WTC11 (cell line): ENCODE results near the gene PRKN. TPM values are rescaled to one million over a fixed set of nuclear protein-coding genes. Genes with fewer than 3 reads are reported as not detected.

Experiments
- ATAC-seq: fragments of 200-7000 bp; cut with Tn5 transposase; 2 replicates; pipeline ENCODE4 v1.10.0; 2021; ENCODE audit warnings: mild to moderate bottlenecking, moderate library complexity
- CTCF ChIA-PET: fragments of 300-600 bp; sonication (Branson Sonifier 250); formaldehyde crosslinking; loops from one replicate; lab custom pipeline; 2021; ENCODE audit warnings: antibody characterized with exemption; lab: Charles Lee
- POLR2A ChIA-PET: fragments of 350-600 bp; sonication (Branson Sonifier 250); formaldehyde crosslinking; loops from one replicate; lab custom pipeline; 2021; ENCODE audit warnings: antibody characterized with exemption; lab: Charles Lee
- DNase-seq: peaks from one replicate; pipeline ENCODE4 v3.0.0; 2021; ENCODE audit warnings: low spot score
- H3K27ac Mint-ChIP-seq: 2 replicates; pipeline ENCODE4 v1.8.0; 2021; ENCODE audit warnings: mixed read lengths
- H3K27me3 Mint-ChIP-seq: 2 replicates; pipeline ENCODE4 v1.8.0; 2021; ENCODE audit warnings: low read depth, mild to moderate bottlenecking, moderate library complexity, mixed read lengths
- H3K36me3 Mint-ChIP-seq: 2 replicates; pipeline ENCODE4 v1.8.0; 2021; ENCODE audit warnings: mixed read lengths
- H3K4me1 Mint-ChIP-seq: 2 replicates; pipeline ENCODE4 v1.8.0; 2022; ENCODE audit warnings: mixed read lengths
- H3K4me3 Mint-ChIP-seq: 2 replicates; pipeline ENCODE4 v1.8.0; 2021; ENCODE audit warnings: mild to moderate bottlenecking, moderate library complexity, mixed read lengths
- H3K9me3 Mint-ChIP-seq: 2 replicates; pipeline ENCODE4 v1.8.0; 2021; ENCODE audit warnings: mixed read lengths
- ATF1 ChIP-seq: sonication (generic); formaldehyde crosslinking; IDR thresholded peaks from 2 replicates; pipeline ENCODE4 v1.8.1; 2023; ENCODE audit warnings: mild to moderate bottlenecking, moderate library complexity, missing genetic modification reagents
- ATF2 ChIP-seq: sonication (generic); formaldehyde crosslinking; IDR thresholded peaks from 2 replicates; pipeline ENCODE4 v1.8.1; 2022; ENCODE audit warnings: low read depth, missing genetic modification reagents, borderline replicate concordance
- CREM ChIP-seq: sonication (generic); formaldehyde crosslinking; IDR thresholded peaks from 2 replicates; pipeline ENCODE4 v1.8.1; 2022; ENCODE audit warnings: mild to moderate bottlenecking, missing genetic modification reagents, moderate library complexity
- ETV6 ChIP-seq: sonication (generic); formaldehyde crosslinking; IDR thresholded peaks from 2 replicates; pipeline ENCODE4 v1.8.1; 2022; ENCODE audit warnings: mild to moderate bottlenecking, missing genetic modification reagents
- FOXP4 ChIP-seq: sonication (generic); formaldehyde crosslinking; IDR thresholded peaks from 2 replicates; pipeline ENCODE4 v1.8.0; 2022; ENCODE audit warnings: mild to moderate bottlenecking, missing genetic modification reagents
- GABPB1 ChIP-seq: sonication (generic); formaldehyde crosslinking; IDR thresholded peaks from 2 replicates; pipeline ENCODE4 v1.8.1; 2023; ENCODE audit warnings: mild to moderate bottlenecking, missing genetic modification reagents
- GRHL2 ChIP-seq: fragments of 250-450 bp; sonication (Bioruptor Pico); IDR thresholded peaks from 2 replicates; pipeline ENCODE4 v1.8.0; 2022; ENCODE audit warnings: mild to moderate bottlenecking, moderate library complexity; ENCODE audit not compliant: insufficient replicate concordance, severe bottlenecking
- GTF2I ChIP-seq: fragments of 250-450 bp; sonication (Bioruptor Pico); conservative IDR thresholded peaks from 2 replicates; pipeline ENCODE4 v1.4.0; 2021; ENCODE audit warnings: mild to moderate bottlenecking
- NFE2L1 ChIP-seq: sonication (generic); formaldehyde crosslinking; IDR thresholded peaks from 2 replicates; pipeline ENCODE4 v1.8.1; 2023; ENCODE audit warnings: missing genetic modification reagents
- PRDM15 ChIP-seq: sonication (generic); formaldehyde crosslinking; IDR thresholded peaks from 2 replicates; pipeline ENCODE4 v1.8.0; 2022; ENCODE audit warnings: missing genetic modification reagents
- PRRX2 ChIP-seq: fragments of 250-450 bp; sonication (Bioruptor Pico); IDR thresholded peaks from 2 replicates; pipeline ENCODE4 v1.8.0; 2021; ENCODE audit warnings: mild to moderate bottlenecking
- TEAD4 ChIP-seq: sonication (generic); formaldehyde crosslinking; IDR thresholded peaks from 2 replicates; pipeline ENCODE4 v1.8.0; 2022; ENCODE audit warnings: mild to moderate bottlenecking, missing genetic modification reagents
- TP53 ChIP-seq: sonication (generic); formaldehyde crosslinking; IDR thresholded peaks from 2 replicates; pipeline ENCODE4 v1.8.1; 2023; ENCODE audit warnings: mild to moderate bottlenecking, missing genetic modification reagents
- ZNF219 ChIP-seq: sonication (generic); formaldehyde crosslinking; IDR thresholded peaks from 2 replicates; pipeline ENCODE4 v1.8.0; 2023; ENCODE audit warnings: missing genetic modification reagents, mild to moderate bottlenecking, borderline replicate concordance
- ZNF263 ChIP-seq: sonication (generic); formaldehyde crosslinking; IDR thresholded peaks from 2 replicates; pipeline ENCODE4 v1.8.1; 2022; ENCODE audit warnings: low read depth, mild to moderate bottlenecking, moderate library complexity, missing genetic modification reagents
- ZNF317 ChIP-seq: sonication (generic); formaldehyde crosslinking; IDR thresholded peaks from 2 replicates; pipeline ENCODE4 v1.8.1; 2023; ENCODE audit warnings: low read depth, mild to moderate bottlenecking, moderate library complexity, missing genetic modification reagents, borderline replicate concordance
- ZNF416 ChIP-seq: fragments of 250-450 bp; sonication (Bioruptor Pico); IDR thresholded peaks from 2 replicates; pipeline ENCODE4 v1.9.0; 2021; ENCODE audit warnings: mild to moderate bottlenecking, inconsistent platforms
- ZNF671 ChIP-seq: fragments of 250-450 bp; sonication (Bioruptor Pico); IDR thresholded peaks from 2 replicates; pipeline ENCODE4 v1.8.0; 2021; ENCODE audit warnings: mild to moderate bottlenecking
- total RNA-seq: library from RNA; stranded (reverse); gene quantifications from 3 replicates; pipeline ENCODE4 v1.2.3, GENCODE V29; 2021
- TF ChIP-seq, protein P1 (sequence below): sonication (generic); formaldehyde crosslinking; conservative IDR thresholded peaks from 2 replicates; pipeline ENCODE4 v1.8.1; 2022; ENCODE audit warnings: mild to moderate bottlenecking, missing genetic modification reagents
- TF ChIP-seq, protein P2 (sequence below): sonication (generic); formaldehyde crosslinking; IDR thresholded peaks from 2 replicates; pipeline ENCODE4 v1.8.1; 2023; ENCODE audit warnings: mild to moderate bottlenecking, missing genetic modification reagents

PRKN gene
- total RNA-seq, 1 experiment from 2014 or later: 0.59 TPM

- Mint-ChIP-seq H3K36me3 (no peaks in the 10 kb centered on the region), H3K4me1 (peaks cover 3% of the 10 kb centered on the region), H3K4me3 (no peak overlapping the region)
- no peak for DNase-seq
- CTCF ChIA-PET: no interaction called here
- TF ChIP-seq GABPB1 (CRISPR knock-in tag) (no peak), CREM (CRISPR knock-in tag) (no peak), GRHL2 (no peak), ETV6 (no peak), ZNF317 (no peak), ZNF671 (CRISPR knock-in tag) (no peak), TEAD4 (CRISPR knock-in tag) (no peak), FOXP4 (CRISPR knock-in tag) (no peak), PRRX2 (CRISPR knock-in tag) (no peak), ZNF263 (CRISPR knock-in tag) (no peak), ZNF416 (CRISPR knock-in tag) (no peak), ZNF219 (CRISPR knock-in tag) (no peak)
- TF ChIP-seq, all 79 proteins: peak for 0
- Mint-ChIP-seq H3K27me3 (peaks cover 36% of the 10 kb centered on the region), H3K27ac (no peak overlapping the region), H3K9me3 (no peaks in the 10 kb centered on the region)
- POLR2A ChIA-PET: no interaction called here
- no peak for ATAC-seq
Observed at GRCh38 chr6:161494566-161494965, 1233.0 kb downstream of the PRKN start.

GRCh38 chr6:161493576-161494118 lies 1233.9 kb downstream of the PRKN start:
- TF ChIP-seq, protein P1, sequence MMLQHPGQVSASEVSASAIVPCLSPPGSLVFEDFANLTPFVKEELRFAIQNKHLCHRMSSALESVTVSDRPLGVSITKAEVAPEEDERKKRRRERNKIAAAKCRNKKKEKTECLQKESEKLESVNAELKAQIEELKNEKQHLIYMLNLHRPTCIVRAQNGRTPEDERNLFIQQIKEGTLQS: no peak
- TF ChIP-seq ZNF671 (CRISPR knock-in tag) (no peak), NFE2L1 (CRISPR knock-in tag) (no peak), GABPB1 (CRISPR knock-in tag) (no peak), GTF2I (CRISPR knock-in tag) (no peak), PRDM15 (CRISPR knock-in tag) (no peak), CREM (CRISPR knock-in tag) (no peak), TP53 (CRISPR knock-in tag) (no peak), ATF1 (no peak), ATF2 (CRISPR knock-in tag) (no peak)
- TF ChIP-seq, protein P2, sequence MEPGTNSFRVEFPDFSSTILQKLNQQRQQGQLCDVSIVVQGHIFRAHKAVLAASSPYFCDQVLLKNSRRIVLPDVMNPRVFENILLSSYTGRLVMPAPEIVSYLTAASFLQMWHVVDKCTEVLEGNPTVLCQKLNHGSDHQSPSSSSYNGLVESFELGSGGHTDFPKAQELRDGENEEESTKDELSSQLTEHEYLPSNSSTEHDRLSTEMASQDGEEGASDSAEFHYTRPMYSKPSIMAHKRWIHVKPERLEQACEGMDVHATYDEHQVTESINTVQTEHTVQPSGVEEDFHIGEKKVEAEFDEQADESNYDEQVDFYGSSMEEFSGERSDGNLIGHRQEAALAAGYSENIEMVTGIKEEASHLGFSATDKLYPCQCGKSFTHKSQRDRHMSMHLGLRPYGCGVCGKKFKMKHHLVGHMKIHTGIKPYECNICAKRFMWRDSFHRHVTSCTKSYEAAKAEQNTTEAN (CRISPR knock-in tag): no peak
- no peak overlapping the region for H3K4me3 Mint-ChIP-seq
- DNase-seq: no peak
- peaks cover 3% of the 10 kb centered on the region for H3K4me1 Mint-ChIP-seq
- no peak for ATAC-seq
- ChIA-PET POLR2A (no interaction called here), CTCF (no interaction called here)
- H3K27ac Mint-ChIP-seq: no peak overlapping the region
- H3K9me3 Mint-ChIP-seq: peaks cover 2% of the 10 kb centered on the region; the same call in 1 of the 2 replicates
- H3K27me3 Mint-ChIP-seq: peaks cover 36% of the 10 kb centered on the region
- H3K36me3 Mint-ChIP-seq: no peaks in the 10 kb centered on the region
